ENCODE measurements around the gene GRWD1.
A peak's percentile ranks its signal among the peaks of the same experiment; 100 is the strongest.

The GRWD1 gene

GRCh38 chr19:48490981-48491792, 45.4 kb downstream of the GRWD1 start (continued):
- TF ChIP-seq ZBTB21 (tag by site-specific recombination; IDR thresholded peaks at IDR 0.05) (no peak), ZNF449 (tag by site-specific recombination; IDR thresholded peaks at IDR 0.05) (peak; percentile 44; the same call in 1 of the 2 replicates), PRDM4 (tag by site-specific recombination; IDR thresholded peaks at IDR 0.05) (peak; percentile 81), ZXDB (tag by site-specific recombination; IDR thresholded peaks at IDR 0.05) (peak; percentile 55), ZNF175 (tag by site-specific recombination; IDR thresholded peaks at IDR 0.05) (no peak), EGR2 (tag by site-specific recombination; IDR thresholded peaks at IDR 0.05; ENCODE audit: low read depth) (peak; percentile 34; the same call in 1 of the 2 replicates), TCF7L2 (IDR thresholded peaks at IDR 0.05; ENCODE audit: borderline replicate concordance, low read depth, low read length) (no peak), PATZ1 (tag by site-specific recombination; IDR thresholded peaks at IDR 0.05) (peak; percentile 80)
- TF ChIP-seq, protein P1, sequence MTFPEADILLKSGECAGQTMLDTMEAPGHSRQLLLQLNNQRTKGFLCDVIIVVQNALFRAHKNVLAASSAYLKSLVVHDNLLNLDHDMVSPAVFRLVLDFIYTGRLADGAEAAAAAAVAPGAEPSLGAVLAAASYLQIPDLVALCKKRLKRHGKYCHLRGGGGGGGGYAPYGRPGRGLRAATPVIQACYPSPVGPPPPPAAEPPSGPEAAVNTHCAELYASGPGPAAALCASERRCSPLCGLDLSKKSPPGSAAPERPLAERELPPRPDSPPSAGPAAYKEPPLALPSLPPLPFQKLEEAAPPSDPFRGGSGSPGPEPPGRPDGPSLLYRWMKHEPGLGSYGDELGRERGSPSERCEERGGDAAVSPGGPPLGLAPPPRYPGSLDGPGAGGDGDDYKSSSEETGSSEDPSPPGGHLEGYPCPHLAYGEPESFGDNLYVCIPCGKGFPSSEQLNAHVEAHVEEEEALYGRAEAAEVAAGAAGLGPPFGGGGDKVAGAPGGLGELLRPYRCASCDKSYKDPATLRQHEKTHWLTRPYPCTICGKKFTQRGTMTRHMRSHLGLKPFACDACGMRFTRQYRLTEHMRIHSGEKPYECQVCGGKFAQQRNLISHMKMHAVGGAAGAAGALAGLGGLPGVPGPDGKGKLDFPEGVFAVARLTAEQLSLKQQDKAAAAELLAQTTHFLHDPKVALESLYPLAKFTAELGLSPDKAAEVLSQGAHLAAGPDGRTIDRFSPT (tag by site-specific recombination; IDR thresholded peaks at IDR 0.05), result peak; percentile 11; the same call in 1 of the 2 replicates

GRCh38 chr19:48491793-48492123, 46.0 kb downstream of the GRWD1 start:
- H3K36me3 ChIP-seq (ENCODE audit: control insufficient read depth in 2 of 2, insufficient read depth in 1 of 2, low read length in 2 of 2), result no peaks in the 10 kb centered on the region
- H3K27ac ChIP-seq (ENCODE audit: extremely low read depth, low read depth, low read length), result no peak overlapping the region
- ChIA-PET POLR2A (interaction anchor here (0.6 kb wide), 1 partner anchor 171 kb away, joined by 3 read pairs; no protein-coding TSS in a partner anchor), CTCF (interaction anchor here (11.2 kb wide), 1 partner anchor 95 kb away, joined by 170 read pairs; no protein-coding TSS in a partner anchor)
- no peak overlapping the region for H3K4me3 ChIP-seq (ENCODE audit: low read depth, low read length)
- H3K9me3 ChIP-seq (ENCODE audit: control insufficient read depth, insufficient read depth, low read depth, low read length), result no peaks in the 10 kb centered on the region
- H3K4me1 ChIP-seq (ENCODE audit: control insufficient read depth, insufficient read depth, low read length), result peaks cover 6% of the 10 kb centered on the region
- TF ChIP-seq SP2 (tag by site-specific recombination; IDR thresholded peaks at IDR 0.05) (peak; percentile 45), REPIN1 (tag by site-specific recombination; IDR thresholded peaks at IDR 0.05; ENCODE audit: low read depth) (no peak), KLF1 (tag by site-specific recombination; IDR thresholded peaks at IDR 0.05) (peak; percentile 18; the same call in 1 of the 2 replicates), KLF8 (tag by site-specific recombination; IDR thresholded peaks at IDR 0.05) (0 out of 2 replicates have a peak, but pooled peaks have one; percentile 12)

Measured in HEK293 (cell line).